ENCODE data around the gene RRAD.

RRAD gene

GRCh38 chr16:66917741-66918140 lies 7.6 kb downstream of the RRAD start:
- no peak for DNase-seq (ENCODE audit: low read depth in 2 of 2)

DNA sequence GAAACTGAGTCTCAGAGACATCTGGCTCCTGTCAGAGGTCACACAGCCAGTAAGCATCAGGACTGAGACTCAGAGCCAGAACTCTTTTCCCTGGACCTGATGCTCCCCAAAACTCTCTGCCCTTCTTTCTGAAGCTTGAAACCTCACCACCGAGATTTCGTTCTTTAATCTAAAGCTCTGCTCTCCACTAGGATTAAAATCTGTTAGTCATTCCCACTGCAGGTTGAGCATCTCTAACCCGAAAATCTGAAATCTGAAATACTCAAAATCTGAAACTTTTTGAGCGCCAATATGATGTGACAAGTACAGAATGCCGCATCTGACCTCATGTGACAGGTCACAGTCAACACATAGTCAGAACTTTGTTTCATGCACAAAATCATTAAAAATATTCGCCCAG lies 8.8 kb downstream of the RRAD start:
- no peak for DNase-seq (ENCODE audit: low read depth in 2 of 2)

- no peak for DNase-seq (ENCODE audit: low read depth in 2 of 2)
Observed at GRCh38 chr16:66915041-66915440, 10.3 kb downstream of the RRAD start.

- no peak for DNase-seq (ENCODE audit: low read depth in 2 of 2)
Observed at GRCh38 chr16:66914541-66914940, 10.8 kb downstream of the RRAD start.

DNA sequence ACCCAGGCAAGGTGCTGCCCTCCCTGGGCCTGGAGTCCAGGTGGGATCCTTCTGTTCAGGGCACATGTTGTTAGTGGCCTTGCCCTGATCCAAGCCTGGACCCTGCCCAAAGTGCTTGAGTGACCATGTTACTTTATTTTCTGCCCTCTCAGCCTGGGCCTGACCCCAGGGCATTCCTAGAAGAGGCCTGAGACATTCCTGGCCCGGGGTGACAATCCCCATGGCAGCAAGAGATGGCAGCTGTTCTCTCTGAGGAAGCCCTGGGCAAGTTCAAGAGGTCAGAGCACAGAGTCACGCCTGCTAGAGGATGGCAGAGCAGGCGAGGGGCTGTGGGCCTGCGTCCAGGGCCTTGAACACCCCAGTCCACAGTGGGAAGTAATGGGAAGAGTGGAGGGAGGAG lies 11.6 kb downstream of the RRAD start:
- no peak for DNase-seq (ENCODE audit: low read depth in 2 of 2)

GRCh38 chr16:66913081-66913480 lies 12.3 kb downstream of the RRAD start:
- DNase-seq (ENCODE audit: low read depth in 2 of 2) = no peak

GRCh38 chr16:66911801-66912200 lies 13.5 kb downstream of the RRAD start:
- no peak for DNase-seq (ENCODE audit: low read depth in 2 of 2)

DNA sequence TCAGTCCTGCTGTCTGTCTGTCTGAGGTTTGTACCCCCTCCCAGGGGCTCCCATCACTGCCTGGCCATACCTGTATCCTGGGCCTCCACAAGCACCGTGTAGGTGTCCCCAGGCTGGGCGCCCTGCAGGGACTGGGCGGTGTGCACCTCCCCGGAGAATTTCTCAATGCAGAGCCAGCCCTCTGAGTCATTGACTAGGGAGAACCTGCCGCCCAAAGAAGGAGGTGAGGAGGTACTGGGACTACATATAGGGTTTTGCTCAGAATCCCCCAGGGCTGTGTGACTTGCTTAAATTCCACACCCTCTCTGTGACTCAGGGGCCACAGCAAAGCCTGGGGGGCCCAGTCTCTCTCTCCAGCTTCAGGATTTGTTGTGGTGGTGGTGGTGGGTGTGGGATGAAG lies 14.2 kb downstream of the RRAD start:
- no peak for DNase-seq (ENCODE audit: low read depth in 2 of 2)

GRCh38 chr16:66910175-66910940 lies 15.0 kb downstream of the RRAD start:
- DNase-seq (ENCODE audit: low read depth in 2 of 2) = no peak

GRCh38 chr16:66908762-66909559 lies 16.4 kb downstream of the RRAD start:
- DNase-seq (ENCODE audit: low read depth in 2 of 2) = no peak

DNA sequence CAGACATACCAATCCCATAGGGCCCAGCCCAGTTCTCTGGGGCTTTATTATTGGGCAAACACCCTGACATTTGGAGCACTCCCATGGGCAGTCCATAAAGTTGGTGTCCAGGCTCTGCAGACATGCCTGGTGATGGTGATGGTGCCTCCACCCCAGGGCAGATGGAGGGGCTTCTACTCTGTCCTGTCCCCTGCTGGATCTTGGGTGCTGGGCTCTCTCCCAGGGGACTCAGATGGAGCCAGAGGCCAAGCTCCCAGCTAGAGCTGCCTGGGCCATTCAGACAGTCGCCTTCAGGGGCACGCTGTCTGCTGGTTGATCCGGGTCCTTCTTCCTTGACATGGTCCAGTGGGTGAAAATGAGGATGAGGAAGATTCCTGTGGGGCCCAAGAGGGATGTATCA lies 17.2 kb downstream of the RRAD start:
- no peak for DNase-seq (ENCODE audit: low read depth in 2 of 2)

DNA sequence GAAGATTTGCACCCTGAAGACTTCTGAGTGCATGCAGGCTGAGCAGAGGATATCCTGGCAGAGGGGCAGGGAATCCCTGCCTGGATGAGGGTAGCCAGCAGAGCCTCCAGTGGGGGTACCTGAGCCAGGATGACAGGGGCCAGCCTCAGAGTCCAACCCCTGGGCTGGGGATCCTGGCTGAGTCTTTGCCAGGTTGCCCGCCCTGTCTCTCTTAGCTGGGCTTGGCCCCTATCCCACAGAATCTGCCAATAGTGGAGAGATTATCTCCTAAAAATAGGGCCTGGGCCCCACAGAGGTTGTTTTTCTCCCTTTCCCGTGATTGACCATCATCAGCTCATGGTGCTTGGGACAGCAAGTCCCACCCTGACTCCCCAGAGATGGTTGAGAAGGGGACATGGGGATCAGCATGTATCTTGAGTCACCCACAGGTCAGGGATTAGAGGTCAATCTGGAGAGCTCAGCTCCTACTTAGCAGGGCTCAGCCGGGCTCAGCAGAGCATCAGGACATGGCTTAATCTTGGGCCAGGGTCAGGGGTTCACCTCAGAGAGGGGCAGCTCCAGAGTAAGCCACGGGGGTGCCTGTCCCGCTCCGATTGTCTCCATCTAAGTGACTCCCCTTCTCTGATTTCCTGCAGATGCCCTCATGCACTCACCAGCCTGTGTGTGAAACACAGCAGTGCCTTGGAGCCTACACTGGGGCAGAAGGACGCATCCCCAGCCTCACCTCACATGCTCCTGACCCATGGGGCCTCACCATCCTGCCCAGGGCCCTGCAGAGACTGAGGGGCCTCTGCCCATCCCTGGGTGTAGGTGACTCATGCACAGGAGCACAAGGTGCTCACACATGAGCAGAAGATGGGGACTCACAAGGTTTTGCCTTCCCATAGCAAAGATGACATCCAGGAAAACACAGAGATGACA lies 18.2 kb downstream of the RRAD start:
- DNase-seq (ENCODE audit: low read depth in 2 of 2) = no peak

GRCh38 chr16:66905633-66906539 lies 19.4 kb downstream of the RRAD start:
- DNase-seq (ENCODE audit: low read depth in 2 of 2) = no peak

- DNase-seq (ENCODE audit: low read depth in 2 of 2) = no peak
Observed at GRCh38 chr16:66904846-66905632, 20.3 kb downstream of the RRAD start.

DNA sequence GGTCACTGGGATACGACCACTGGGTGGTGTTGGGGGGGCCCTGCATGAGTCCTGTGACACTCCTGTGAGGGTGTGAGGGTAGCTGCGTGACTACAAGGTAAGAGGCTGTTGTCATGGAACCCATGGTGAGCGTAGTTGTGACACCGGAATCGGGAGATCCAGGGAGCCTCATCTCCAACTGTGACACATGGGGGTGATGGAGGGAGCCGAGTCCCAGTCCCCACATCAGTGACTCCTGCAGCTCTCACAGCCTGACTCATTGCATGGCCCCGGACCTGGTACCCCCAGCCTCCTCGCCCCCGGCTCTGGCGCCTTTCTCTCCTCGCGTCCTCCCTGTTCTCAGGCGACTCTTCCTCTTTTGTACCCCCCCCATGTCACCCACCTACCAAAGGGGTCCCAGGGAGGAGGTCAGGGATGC lies 20.9 kb downstream of the RRAD start:
- no peak for DNase-seq (ENCODE audit: low read depth in 2 of 2)

DNA sequence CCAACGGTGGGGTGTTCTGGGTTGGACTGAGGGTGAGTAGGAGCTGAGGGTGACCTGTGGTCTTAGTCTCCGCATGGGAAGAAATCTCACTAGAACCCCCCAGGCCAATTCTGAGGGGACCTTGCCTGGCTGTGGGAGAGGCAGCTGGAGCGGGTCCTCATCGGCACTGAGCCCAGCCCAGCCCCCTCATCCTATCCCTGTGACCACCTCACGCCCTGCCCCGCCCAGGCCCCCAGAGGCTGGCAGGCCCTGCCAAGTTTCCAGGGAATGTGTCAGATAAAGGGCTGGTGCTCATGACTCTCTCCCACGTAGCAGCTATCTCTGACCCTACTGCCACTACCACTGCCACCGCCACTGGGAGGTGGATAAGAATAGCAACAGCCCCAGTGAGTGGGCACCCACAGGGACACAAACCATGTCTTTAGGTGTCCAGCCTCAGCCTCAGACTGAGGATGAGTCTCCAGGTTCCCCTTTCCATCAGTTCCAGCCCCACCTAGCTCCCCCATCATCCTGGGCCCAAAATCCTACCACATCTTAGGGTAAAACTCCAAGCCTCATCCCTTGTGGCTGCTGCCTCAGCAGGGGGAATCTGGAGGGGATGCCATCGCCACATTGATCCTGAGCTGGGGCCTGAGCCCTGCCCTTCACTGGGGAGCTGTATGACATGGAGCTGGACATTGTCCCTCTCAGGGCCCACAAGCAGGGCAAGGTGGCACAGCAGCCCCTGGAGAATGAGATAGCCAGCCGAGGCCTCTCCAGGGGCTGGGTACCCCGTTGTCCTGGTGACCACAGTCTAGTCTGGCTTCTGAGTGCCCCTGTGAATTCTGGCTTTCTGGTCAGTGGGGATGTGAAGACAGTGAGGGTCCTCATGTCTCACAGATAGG lies 21.5 kb downstream of the RRAD start:
- DNase-seq (ENCODE audit: low read depth in 2 of 2) = no peak

DNA sequence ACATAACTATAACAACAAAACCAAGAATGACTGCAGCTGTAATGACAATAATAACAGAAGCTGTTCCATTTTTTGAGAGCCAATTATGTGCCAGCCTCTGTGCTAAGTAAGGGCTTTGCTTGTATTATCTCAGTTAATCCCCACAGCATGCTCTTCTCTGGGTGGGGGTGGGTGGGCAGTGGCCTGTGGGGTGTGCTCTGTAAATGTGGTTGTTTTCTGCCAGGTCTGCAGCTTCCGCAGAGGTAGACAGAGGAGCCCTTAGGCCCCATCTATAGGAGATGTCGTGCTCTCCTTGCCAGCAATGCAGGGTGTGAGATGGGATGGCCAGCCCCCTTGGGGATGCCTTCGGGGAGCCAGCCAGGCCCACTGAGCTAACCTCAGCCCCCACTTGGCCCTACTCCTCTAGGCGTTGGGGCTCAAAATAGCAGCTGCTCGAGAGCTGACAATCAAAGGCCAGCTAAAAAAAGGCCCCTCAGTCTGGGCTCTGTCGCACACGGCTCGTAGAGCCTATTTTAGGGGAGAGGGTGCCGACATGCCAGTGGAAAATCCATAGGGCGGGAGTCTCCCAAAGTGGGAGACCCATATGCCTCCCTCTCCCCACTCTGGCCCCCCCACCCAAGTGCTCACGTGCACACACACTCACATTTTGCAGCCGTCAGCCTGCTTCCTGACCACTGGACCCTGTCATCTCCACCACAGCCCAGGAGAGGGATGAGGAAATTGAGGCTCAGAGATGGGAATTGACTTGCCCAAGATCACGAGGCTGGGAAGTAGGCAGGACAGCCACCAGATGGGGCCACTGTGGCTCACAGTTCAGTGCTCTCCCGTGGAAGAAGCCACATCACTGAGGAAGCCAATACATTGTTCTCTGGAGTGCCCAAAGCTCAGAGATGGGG lies 22.4 kb downstream of the RRAD start:
- DNase-seq (ENCODE audit: low read depth in 2 of 2) = no peak

DNA sequence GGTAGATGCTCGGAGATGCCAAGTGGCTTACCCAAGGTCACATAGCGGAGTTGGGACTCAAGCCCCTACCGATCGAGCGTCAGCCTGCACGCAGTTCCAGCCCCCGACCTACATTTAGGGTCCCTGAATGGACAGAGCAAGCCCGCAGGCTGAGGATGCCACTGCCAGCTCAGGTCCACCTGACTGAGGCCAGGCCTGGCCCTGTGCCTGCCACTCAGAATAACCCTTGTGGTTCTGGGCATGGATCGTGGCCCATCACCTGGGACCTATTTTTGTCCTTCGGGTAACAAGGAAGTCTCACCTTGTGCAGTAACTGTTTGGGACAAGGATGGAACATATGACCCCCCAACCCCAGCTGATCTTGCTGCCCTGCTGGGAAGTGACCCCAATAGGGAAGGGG lies 23.7 kb downstream of the RRAD start:
- DNase-seq (ENCODE audit: low read depth in 2 of 2) = no peak
